A673 (cell line): ENCODE results near the gene FGFR3. TPM values are rescaled to one million over a fixed set of nuclear protein-coding genes. Genes with fewer than 3 reads are reported as not detected.

Source experiments
- BruUV-seq: library from RNA; stranded (reverse); fragments of 400-500 nt; replicated peaks from 2 replicates; lab custom pipeline; 2021; lab: Mats Ljungman, UMichigan
- CTCF ChIA-PET: fragments of 300-600 bp; sonication (Branson Sonifier 250); formaldehyde crosslinking; loops from one replicate; lab custom pipeline; 2022; ENCODE audit warnings: antibody characterized with exemption; lab: Charles Lee
- POLR2A ChIA-PET: fragments of 300-600 bp; sonication (Branson Sonifier 250); formaldehyde crosslinking; loops from one replicate; lab custom pipeline; 2022; ENCODE audit warnings: antibody characterized with exemption; ENCODE audit not compliant: low non-redundant PET; lab: Charles Lee
- DNase-seq: peaks from one replicate; pipeline ENCODE4 v3.0.0-alpha.2; 2015; ENCODE audit warnings: low spot score
- H3K27ac ChIP-seq: fragments of 200-600 bp; sonication (generic); 2 replicates; pipeline ENCODE4 v1.5.1; 2016; ENCODE audit warnings: mixed run types, low read depth, mild to moderate bottlenecking, mixed read lengths, antibody characterized with exemption, low read length; ENCODE audit not compliant: poor library complexity, severe bottlenecking
- H3K27me3 ChIP-seq: fragments of 200-600 bp; sonication (generic); replicated peaks from 2 replicates; pipeline ENCODE4 v1.6.1; 2017; ENCODE audit warnings: mixed run types, low read depth, mild to moderate bottlenecking, mixed read lengths, antibody characterized with exemption, low read length; ENCODE audit not compliant: insufficient read depth, poor library complexity
- H3K36me3 ChIP-seq: fragments of 200-600 bp; sonication (generic); 2 replicates; pipeline ENCODE4 v1.6.1; 2016; ENCODE audit warnings: mixed run types, mild to moderate bottlenecking, mixed read lengths, antibody characterized with exemption, low read length; ENCODE audit not compliant: insufficient read depth, poor library complexity, severe bottlenecking
- H3K4me1 ChIP-seq: fragments of 200-600 bp; sonication (generic); 2 replicates; pipeline ENCODE4 v1.6.1; 2017; ENCODE audit warnings: mixed run types, mild to moderate bottlenecking, mixed read lengths, antibody characterized with exemption, low read length; ENCODE audit not compliant: insufficient read depth, poor library complexity, severe bottlenecking
- H3K4me3 ChIP-seq: fragments of 200-600 bp; sonication (generic); 2 replicates; pipeline ENCODE4 v1.5.1; 2016; ENCODE audit warnings: low read depth, mixed run types, mild to moderate bottlenecking, mixed read lengths, low read length; ENCODE audit not compliant: poor library complexity, severe bottlenecking
- H3K9me3 ChIP-seq: fragments of 200-600 bp; sonication (generic); 2 replicates; pipeline ENCODE4 v1.6.1; 2016; ENCODE audit warnings: mixed run types, low read depth, mild to moderate bottlenecking, mixed read lengths, antibody characterized with exemption, low read length; ENCODE audit not compliant: poor library complexity, severe bottlenecking
- EZH2 ChIP-seq: fragments of 200-600 bp; sonication (generic); IDR thresholded peaks from 2 replicates; pipeline ENCODE4 v1.6.1; 2017; ENCODE audit warnings: borderline replicate concordance, low read depth, mild to moderate bottlenecking, mixed read lengths, antibody characterized with exemption, low read length; ENCODE audit not compliant: poor library complexity, severe bottlenecking
- intact Hi-C: fragments of 100-400 bp; cut with micrococcal nuclease; formaldehyde crosslinking; loops from one replicate; pipeline ENCODE4 v1.10.0; 2022; ENCODE audit not compliant: unreplicated experiment
- total RNA-seq: library from RNA; stranded (reverse); gene quantifications from 2 replicates; pipeline ENCODE4 v1.2.3, GENCODE V29; 2021
- TF ChIP-seq, protein P1 (sequence below): fragments of 300-800, 200-600 bp; sonication (generic); conservative IDR thresholded peaks from 2 replicates; pipeline ENCODE4 v1.5.1; 2017; ENCODE audit warnings: low read depth, mild to moderate bottlenecking, antibody characterized with exemption, low read length, moderate library complexity, mixed read lengths

Gene FGFR3
- total RNA-seq, 1 experiment from 2014 or later = 5.5 TPM

DNA sequence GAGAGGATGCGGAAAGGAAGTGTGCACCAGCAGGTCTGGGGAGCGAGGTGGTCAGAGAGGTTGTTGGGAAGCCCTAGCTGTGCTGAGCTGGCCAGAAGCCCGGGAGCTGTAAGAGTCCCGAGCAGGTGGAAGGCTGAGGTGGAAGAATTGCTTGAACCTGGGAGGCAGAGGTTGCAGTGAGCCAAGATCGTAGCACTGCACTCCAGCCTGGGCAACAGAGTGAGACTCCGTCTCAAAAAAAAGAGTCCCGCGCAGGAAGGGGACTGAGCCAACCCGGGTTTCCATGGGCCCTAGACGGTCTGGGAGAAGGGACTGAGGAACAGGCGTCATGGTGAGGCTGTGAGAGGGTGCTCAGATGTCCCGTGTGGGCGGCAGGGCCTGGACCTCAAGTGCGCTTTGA is 12.7 kb upstream of the FGFR3 start:
- no peak for TF ChIP-seq EZH2
- TF ChIP-seq, protein P1, sequence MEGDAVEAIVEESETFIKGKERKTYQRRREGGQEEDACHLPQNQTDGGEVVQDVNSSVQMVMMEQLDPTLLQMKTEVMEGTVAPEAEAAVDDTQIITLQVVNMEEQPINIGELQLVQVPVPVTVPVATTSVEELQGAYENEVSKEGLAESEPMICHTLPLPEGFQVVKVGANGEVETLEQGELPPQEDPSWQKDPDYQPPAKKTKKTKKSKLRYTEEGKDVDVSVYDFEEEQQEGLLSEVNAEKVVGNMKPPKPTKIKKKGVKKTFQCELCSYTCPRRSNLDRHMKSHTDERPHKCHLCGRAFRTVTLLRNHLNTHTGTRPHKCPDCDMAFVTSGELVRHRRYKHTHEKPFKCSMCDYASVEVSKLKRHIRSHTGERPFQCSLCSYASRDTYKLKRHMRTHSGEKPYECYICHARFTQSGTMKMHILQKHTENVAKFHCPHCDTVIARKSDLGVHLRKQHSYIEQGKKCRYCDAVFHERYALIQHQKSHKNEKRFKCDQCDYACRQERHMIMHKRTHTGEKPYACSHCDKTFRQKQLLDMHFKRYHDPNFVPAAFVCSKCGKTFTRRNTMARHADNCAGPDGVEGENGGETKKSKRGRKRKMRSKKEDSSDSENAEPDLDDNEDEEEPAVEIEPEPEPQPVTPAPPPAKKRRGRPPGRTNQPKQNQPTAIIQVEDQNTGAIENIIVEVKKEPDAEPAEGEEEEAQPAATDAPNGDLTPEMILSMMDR = no peak
- ChIA-PET POLR2A (no interaction called here), CTCF (no interaction called here)
- Histone ChIP-seq H3K4me1 (no peaks in the 10 kb centered on the region), H3K27ac (no peak overlapping the region), H3K9me3 (no peaks in the 10 kb centered on the region), H3K36me3 (no peaks in the 10 kb centered on the region), H3K4me3 (no peak overlapping the region), H3K27me3 (no peaks in the 10 kb centered on the region)
- BruUV-seq = no TSS peak
- intact Hi-C loops = no loop called here
- no peak for DNase-seq

DNA sequence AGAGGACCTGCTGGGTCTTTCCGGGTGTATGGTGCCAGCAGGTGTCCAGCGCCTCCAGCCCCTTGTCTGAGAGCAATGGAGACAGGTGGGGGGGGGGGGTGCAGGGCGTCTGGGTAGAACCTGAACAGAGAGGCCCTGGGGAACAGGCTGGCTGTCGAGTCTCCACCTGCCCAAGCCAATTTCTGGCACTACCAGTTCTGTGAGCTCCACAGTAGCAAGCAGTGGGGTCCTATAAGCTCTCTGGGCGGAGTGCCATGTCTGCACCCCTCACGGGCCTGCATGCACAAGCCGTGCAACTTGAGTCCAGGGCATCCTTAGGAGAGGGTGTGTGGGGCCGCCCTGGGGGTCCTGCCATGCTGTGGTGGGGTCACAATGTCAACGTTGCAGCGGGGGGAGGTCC is 10.1 kb upstream of the FGFR3 start:
- TF ChIP-seq, protein P1 = no peak
- no peak for TF ChIP-seq EZH2
- no peaks in the 10 kb centered on the region for H3K36me3 ChIP-seq
- BruUV-seq = no TSS peak
- intact Hi-C loops = no loop called here
- H3K27me3 ChIP-seq = no peaks in the 10 kb centered on the region
- POLR2A ChIA-PET = no interaction called here
- no peaks in the 10 kb centered on the region for H3K9me3 ChIP-seq
- H3K4me3 ChIP-seq = no peak overlapping the region
- CTCF ChIA-PET = no interaction called here
- DNase-seq = no peak
- no peak overlapping the region for H3K27ac ChIP-seq
- H3K4me1 ChIP-seq = no peaks in the 10 kb centered on the region

DNA sequence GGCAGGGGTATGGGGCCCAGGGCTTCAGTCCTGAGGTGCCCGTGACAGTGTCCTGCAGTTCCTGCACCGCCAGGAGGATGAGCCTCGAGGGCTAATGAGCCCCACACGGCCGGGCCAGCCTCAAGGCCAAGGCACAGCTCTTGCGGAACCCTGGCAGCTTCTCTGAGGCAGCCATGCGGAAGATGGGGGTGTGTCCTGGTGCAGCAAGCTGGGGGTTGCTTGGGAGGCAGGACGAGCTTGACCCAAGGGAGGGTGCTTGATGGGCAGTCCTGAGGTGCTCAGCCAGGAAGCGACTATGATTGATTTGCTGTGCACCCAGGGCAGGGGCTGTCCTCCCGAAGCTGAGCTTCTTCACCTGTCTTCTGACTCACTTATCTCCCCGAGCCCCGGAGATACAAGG is 9.1 kb upstream of the FGFR3 start:
- intact Hi-C loops = no loop called here
- Histone ChIP-seq H3K4me3 (no peak overlapping the region), H3K4me1 (no peaks in the 10 kb centered on the region), H3K27me3 (no peaks in the 10 kb centered on the region), H3K9me3 (no peaks in the 10 kb centered on the region), H3K27ac (no peak overlapping the region), H3K36me3 (no peaks in the 10 kb centered on the region)
- DNase-seq = no peak
- no TSS peak for BruUV-seq
- ChIA-PET CTCF (no interaction called here), POLR2A (no interaction called here)
- TF ChIP-seq, protein P1 = no peak
- no peak for TF ChIP-seq EZH2
